Fibroblast of pulmonary artery (primary cell): ENCODE data around the gene YEATS2.

Source experiments
- DNase-seq: peaks from one replicate; pipeline ENCODE4 v3.0.0-alpha.2; 2010; ENCODE audit warnings: low read depth
- H3K4me3 ChIP-seq: replicated peaks from 2 replicates; pipeline ENCODE4 v1.5.1; 2011; ENCODE audit warnings: low read depth, mild to moderate bottlenecking, control low read depth, low read length, moderate library complexity
- TF ChIP-seq, protein P1 (sequence below): IDR thresholded peaks from 2 replicates; pipeline ENCODE4 v1.5.1; 2011; ENCODE audit warnings: mild to moderate bottlenecking, control low read depth, low read length, inconsistent platforms; ENCODE audit errors: missing control alignments

YEATS2 gene

DNA sequence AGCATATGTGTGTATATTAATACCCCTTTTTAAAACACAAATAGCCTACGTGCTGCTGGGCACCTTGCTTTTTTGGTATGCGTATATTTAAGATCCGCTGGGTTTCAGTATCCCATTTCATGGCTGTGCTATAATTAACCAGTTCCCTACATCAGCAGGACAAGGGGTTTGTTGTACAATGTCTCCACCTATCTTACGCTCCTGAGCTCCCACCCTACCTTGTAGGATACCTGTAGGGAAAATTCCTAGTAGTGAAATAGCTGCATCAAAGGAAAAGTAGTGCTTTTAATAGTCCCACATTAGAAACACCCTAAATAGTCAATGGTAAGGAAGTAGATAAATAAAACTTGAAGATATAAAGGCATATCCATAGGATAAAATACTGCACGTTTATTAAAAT, 126.4 kb downstream of the YEATS2 start:
- DNase-seq: no peak
- TF ChIP-seq, protein P1, sequence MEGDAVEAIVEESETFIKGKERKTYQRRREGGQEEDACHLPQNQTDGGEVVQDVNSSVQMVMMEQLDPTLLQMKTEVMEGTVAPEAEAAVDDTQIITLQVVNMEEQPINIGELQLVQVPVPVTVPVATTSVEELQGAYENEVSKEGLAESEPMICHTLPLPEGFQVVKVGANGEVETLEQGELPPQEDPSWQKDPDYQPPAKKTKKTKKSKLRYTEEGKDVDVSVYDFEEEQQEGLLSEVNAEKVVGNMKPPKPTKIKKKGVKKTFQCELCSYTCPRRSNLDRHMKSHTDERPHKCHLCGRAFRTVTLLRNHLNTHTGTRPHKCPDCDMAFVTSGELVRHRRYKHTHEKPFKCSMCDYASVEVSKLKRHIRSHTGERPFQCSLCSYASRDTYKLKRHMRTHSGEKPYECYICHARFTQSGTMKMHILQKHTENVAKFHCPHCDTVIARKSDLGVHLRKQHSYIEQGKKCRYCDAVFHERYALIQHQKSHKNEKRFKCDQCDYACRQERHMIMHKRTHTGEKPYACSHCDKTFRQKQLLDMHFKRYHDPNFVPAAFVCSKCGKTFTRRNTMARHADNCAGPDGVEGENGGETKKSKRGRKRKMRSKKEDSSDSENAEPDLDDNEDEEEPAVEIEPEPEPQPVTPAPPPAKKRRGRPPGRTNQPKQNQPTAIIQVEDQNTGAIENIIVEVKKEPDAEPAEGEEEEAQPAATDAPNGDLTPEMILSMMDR: no peak
- H3K4me3 ChIP-seq: no peak overlapping the region

DNA sequence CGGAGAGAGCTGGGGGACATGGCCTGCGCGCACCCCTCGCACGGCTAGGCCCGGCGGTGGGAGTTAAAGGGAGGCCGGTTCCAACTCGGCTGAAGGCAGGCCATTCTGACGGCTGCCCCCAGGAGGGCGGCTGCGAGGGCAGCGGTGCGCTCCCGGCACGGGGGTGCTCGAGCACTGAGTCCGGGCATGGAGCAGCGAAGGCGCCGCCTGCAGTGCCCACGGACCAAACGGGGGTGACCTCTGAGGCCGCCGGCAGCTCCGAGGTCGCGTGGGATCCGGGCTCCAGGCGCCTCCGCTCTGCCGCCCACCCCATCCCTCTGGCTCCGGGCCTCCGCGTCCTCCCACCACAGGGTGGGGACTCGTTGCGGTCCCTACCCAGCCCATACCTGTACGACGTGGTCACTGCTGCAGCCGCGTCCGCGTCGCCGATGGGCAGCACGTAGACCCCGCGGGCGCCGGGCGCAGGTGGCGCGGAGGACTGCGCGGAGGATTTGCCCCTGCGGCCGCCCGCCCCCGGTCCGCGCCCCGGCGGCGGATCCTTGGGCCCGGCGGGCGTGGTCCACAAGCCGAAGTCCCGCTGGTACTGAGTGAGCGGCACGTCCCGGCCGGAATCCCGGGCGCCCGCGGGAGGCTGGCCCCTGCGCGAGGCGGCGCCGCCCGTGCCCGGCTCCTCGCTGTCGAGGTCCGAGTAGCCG, 127.3 kb downstream of the YEATS2 start:
- TF ChIP-seq, protein P1: no peak
- H3K4me3 ChIP-seq: peak overlapping the region; percentile 59
- no peak for DNase-seq

DNA sequence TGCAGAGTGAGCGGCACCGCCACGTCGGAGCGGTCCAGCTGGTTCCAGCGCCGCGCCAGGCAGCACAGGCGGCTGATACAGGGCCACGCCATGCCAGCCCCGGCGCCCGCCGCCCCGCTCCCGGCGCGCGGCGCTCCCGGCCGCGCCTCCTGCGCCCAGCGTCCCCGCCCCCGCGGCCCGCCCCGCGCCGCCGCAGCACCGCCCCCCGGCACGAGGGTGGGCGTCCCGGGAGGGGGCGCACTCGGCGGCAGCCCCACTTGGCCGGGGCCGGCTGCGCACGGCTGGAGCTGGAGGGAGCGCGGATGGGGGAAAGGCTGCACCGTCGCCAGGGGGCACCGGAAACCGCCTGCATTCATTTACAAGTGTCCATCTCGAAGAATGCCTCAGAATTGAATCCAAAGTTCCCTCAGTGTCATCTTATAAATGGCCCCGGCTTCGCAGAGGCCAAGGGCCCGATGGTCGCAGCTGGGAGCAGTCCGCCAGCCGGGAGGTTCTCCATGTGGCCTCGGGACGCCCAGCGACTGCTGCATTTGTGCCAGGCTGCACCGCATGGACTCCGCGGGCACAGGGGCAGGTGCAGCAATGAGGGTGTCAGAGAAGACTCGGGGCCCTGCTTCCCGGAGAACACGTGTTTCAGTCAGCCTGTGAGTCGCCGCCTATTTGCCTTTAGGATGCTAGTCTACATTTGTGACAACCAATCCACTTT, 128.0 kb downstream of the YEATS2 start, which contains the start of gene MAP6D1:
Gene MAP6D1, minus strand, starts transcription at position 122 of the 706 bp plus-strand sequence. Its CDS starts 30 bp downstream, at position 92.
- TF ChIP-seq, protein P1: peak; percentile 5
- peak; percentile 31 for DNase-seq
- H3K4me3 ChIP-seq: peak within 1 kb of the TSS; percentile 59

DNA sequence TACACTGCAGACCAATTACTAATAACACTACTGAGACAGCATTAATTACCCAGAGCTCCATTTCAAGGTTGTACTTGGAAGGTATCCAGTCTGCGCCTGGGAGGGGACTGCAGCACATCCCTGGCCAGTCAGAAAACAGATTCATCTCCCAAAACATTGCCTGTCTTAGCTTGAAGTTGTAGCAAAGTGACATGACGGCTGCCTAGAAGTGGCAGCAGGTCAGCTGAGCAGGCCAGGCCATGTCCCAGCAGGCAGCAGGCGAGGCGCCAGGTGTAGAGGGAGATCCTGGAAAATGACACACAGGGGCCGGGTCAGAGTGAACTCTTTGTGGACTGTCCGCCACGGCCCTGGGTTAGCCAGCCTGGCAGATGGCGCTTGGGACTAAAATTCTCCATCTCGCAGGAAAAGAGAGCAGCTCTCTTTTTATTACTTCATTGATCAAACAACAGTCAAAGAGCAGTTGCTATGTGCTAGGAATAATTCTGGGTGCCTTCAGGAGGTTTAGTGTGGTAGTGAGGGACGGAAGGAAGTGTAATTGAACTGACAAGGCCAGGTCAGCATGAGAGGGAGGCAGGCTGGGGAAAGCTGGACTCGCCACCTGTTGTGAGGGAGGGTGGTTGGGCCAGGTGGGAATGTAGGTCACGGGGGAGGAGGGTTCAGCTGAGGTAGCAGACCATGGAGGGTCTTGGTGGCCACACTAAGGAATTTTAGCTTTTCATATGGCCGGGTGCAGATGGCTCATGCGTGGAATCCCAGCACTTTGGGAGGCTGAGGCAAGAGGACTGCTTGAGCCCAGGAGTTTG, 129.1 kb downstream of the YEATS2 start:
- TF ChIP-seq, protein P1: no peak
- no peak overlapping the region for H3K4me3 ChIP-seq
- DNase-seq: no peak

DNA sequence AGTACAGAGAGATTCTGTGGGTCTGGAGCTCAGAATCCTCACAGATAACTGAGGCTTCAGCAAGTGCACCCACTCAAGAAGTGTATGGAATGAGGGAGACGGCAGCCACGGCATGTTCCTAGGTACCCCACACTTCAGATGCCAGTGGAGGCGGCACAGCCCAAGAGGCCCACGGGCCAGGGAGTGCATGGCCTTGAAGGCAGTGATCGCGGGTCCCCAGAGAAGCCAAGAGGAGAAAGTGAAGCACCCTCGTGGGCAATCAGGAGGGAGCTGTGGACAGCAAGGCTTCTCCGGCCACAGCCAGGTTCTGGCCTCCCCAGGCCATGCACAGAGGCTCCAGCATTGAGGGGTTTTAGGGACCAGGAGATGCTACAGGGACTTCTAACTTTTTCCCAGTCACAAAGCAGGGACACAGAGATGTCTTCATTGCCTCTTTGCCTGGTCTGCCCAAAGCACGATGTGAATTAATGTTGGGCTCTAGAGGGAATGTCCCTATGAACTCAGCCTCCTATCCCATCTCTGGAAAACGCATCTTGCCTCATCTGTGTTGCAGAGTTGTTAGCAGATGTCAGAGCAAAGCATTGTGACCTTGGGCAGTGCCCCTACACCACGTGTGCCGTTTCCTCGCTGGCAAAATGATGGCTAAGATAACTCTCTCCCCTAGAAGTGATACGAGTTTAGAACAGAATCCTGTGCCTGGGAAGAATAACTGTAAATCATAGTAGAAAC, 130.4 kb downstream of the YEATS2 start:
- TF ChIP-seq, protein P1: no peak
- H3K4me3 ChIP-seq: no peak overlapping the region
- DNase-seq: no peak

DNA sequence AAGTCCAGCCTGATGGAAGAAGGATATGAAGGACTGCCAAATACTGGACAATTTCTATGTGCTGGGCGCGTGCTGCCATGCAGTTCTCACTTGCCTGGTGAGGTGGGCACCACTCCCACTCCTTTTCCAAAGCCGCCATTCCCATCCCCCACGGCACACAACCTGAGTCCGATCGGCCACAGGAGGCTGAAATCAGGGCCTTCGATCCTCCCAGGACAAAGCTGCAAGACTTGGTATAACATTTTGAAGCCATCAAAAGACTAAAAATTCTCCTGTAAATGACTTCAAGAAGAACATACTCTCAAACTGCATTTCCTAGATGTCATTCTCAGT, 130.9 kb downstream of the YEATS2 start:
- DNase-seq: no peak
- TF ChIP-seq, protein P1: no peak
- no peak overlapping the region for H3K4me3 ChIP-seq
